OCI-LY7 (cell line): ENCODE results near the gene F2RL2. TPM values are rescaled to one million over a fixed set of nuclear protein-coding genes. Genes with fewer than 3 reads are reported as not detected.

Experiments
- BruUV-seq: library from RNA; stranded (reverse); fragments of 400-500 nt; replicated peaks from 2 replicates; lab custom pipeline; 2021; lab: Mats Ljungman, UMichigan
- CTCF ChIA-PET: fragments of 300-600 bp; sonication (Branson Sonifier 250); formaldehyde crosslinking; loops from one replicate; lab custom pipeline; 2022; ENCODE audit warnings: antibody characterized with exemption; ENCODE audit not compliant: unreplicated experiment; lab: Charles Lee
- POLR2A ChIA-PET: fragments of 300-600 bp; sonication (Branson Sonifier 250); formaldehyde crosslinking; loops from one replicate; lab custom pipeline; 2022; ENCODE audit warnings: antibody characterized with exemption; lab: Charles Lee
- DNase-seq: peaks from one replicate; pipeline ENCODE4 v3.0.0-alpha.2; 2015; ENCODE audit warnings: low spot score
- H2AFZ ChIP-seq: fragments of 200-600 bp; sonication (generic), shearing (Covaris generic); 2 replicates; pipeline ENCODE4 v1.6.1; 2014; ENCODE audit warnings: mild to moderate bottlenecking, antibody characterized with exemption, low read length, moderate library complexity
- H3K27ac ChIP-seq: fragments of 200-600 bp; sonication (generic); 2 replicates; pipeline ENCODE4 v1.5.1; 2014; ENCODE audit warnings: mixed run types, low read depth, mild to moderate bottlenecking, moderate library complexity, low read length, inconsistent platforms; ENCODE audit not compliant: poor library complexity, severe bottlenecking
- H3K36me3 ChIP-seq: fragments of 200-600 bp; sonication (generic); 2 replicates; pipeline ENCODE4 v1.6.1; 2014; ENCODE audit warnings: mild to moderate bottlenecking, antibody characterized with exemption, low read length, moderate library complexity, mixed read lengths; ENCODE audit not compliant: insufficient read depth
- H3K4me1 ChIP-seq: fragments of 200-600 bp; sonication (generic); 2 replicates; pipeline ENCODE4 v1.5.1; 2014; ENCODE audit warnings: mild to moderate bottlenecking, low read length; ENCODE audit not compliant: insufficient read depth, poor library complexity, severe bottlenecking
- H3K4me2 ChIP-seq: fragments of 200-600 bp; sonication (generic); 2 replicates; pipeline ENCODE4 v1.6.1; 2014; ENCODE audit warnings: mild to moderate bottlenecking, low read length
- H3K4me3 ChIP-seq: fragments of 200-600 bp; sonication (generic); 2 replicates; pipeline ENCODE4 v1.5.1; 2014; ENCODE audit warnings: mild to moderate bottlenecking, low read depth, low read length; ENCODE audit not compliant: poor library complexity, severe bottlenecking
- H3K79me2 ChIP-seq: fragments of 200-600 bp; sonication (generic); 2 replicates; pipeline ENCODE4 v1.6.1; 2016; ENCODE audit warnings: low read depth, mild to moderate bottlenecking, low read length, moderate library complexity, mixed read lengths; ENCODE audit not compliant: insufficient read depth
- H3K9me2 ChIP-seq: fragments of 200-600 bp; sonication (generic); 2 replicates; pipeline ENCODE4 v1.6.1; 2016; ENCODE audit warnings: mild to moderate bottlenecking, low read length, mixed read lengths; ENCODE audit not compliant: insufficient read depth
- H3K9me3 ChIP-seq: fragments of 200-600 bp; sonication (generic); 2 replicates; pipeline ENCODE4 v1.6.1; 2014; ENCODE audit warnings: mild to moderate bottlenecking, mixed run types, low read length, mixed read lengths
- H4K20me1 ChIP-seq: fragments of 200-600 bp; sonication (generic); 2 replicates; pipeline ENCODE4 v1.6.1; 2014; ENCODE audit warnings: mild to moderate bottlenecking, antibody characterized with exemption, low read length, moderate library complexity, mixed read lengths; ENCODE audit not compliant: insufficient read depth
- CTCF ChIP-seq: fragments of 200-600 bp; sonication (generic); conservative IDR thresholded peaks from 2 replicates; pipeline ENCODE4 v1.5.1; 2014; ENCODE audit warnings: mild to moderate bottlenecking, antibody characterized with exemption, low read length, moderate library complexity, mixed read lengths
- EZH2phosphoT487 ChIP-seq: fragments of 200-600 bp; sonication (generic); IDR thresholded peaks from 2 replicates; pipeline ENCODE4 v1.6.1; 2018; ENCODE audit warnings: low read depth, borderline replicate concordance, mild to moderate bottlenecking, mixed run types, antibody characterized with exemption, low read length, moderate library complexity, mixed read lengths
- intact Hi-C: fragments of 100-400 bp; cut with micrococcal nuclease; formaldehyde crosslinking; loops from one replicate; pipeline ENCODE4 v1.10.0; 2022; ENCODE audit not compliant: unreplicated experiment
- total RNA-seq, 2 experiments: library from RNA; depleted of rRNA in 1 of 2; stranded (reverse); fragments of >200 nt in 1 of 2; shearing (Covaris generic) in 1 of 2; gene quantifications; 2 replicates each; pipeline ENCODE4 v1.2.3, GENCODE V29; 2014 to 2022

Gene F2RL2
- total RNA-seq, 2 experiments from 2014 or later = not detected

GRCh38 chr5:76598531-76598930 is 24.7 kb downstream of the F2RL2 start:
- CTCF ChIA-PET = no interaction called here
- DNase-seq = no peak
- Histone ChIP-seq H3K9me2 (no peaks in the 10 kb centered on the region), H3K36me3 (peaks cover 55% of the 10 kb centered on the region), H3K79me2 (no peaks in the 10 kb centered on the region), H3K9me3 (no peaks in the 10 kb centered on the region), H3K4me2 (no peak overlapping the region), H4K20me1 (no peaks in the 10 kb centered on the region), H3K4me3 (no peak overlapping the region), H3K27ac (no peak overlapping the region), H2AFZ (no peak overlapping the region), H3K4me1 (no peaks in the 10 kb centered on the region)
- BruUV-seq = no TSS peak
- TF ChIP-seq EZH2phosphoT487 (no peak), CTCF (no peak)
- intact Hi-C loops = no loop called here
- POLR2A ChIA-PET = interaction anchor here (0.8 kb wide), 1 partner anchor 10 kb away, joined by 6 read pairs; no protein-coding TSS in a partner anchor

GRCh38 chr5:76595755-76596481 is 27.3 kb downstream of the F2RL2 start:
- H3K79me2 ChIP-seq = no peaks in the 10 kb centered on the region
- no peak overlapping the region for H3K4me3 ChIP-seq
- no peak for DNase-seq
- no peaks in the 10 kb centered on the region for H3K9me3 ChIP-seq
- BruUV-seq = no TSS peak
- H3K36me3 ChIP-seq = peaks cover 57% of the 10 kb centered on the region
- H3K4me2 ChIP-seq = no peak overlapping the region
- ChIA-PET CTCF (no interaction called here), POLR2A (interaction anchor here (0.6 to 0.7 kb wide), 2 partner anchors 10 to 347 kb away, joined by 3 to 5 read pairs; no protein-coding TSS in a partner anchor)
- no peak for TF ChIP-seq CTCF
- no peak for TF ChIP-seq EZH2phosphoT487
- H3K4me1 ChIP-seq = no peaks in the 10 kb centered on the region
- H3K9me2 ChIP-seq = no peaks in the 10 kb centered on the region
- no peak overlapping the region for H3K27ac ChIP-seq
- intact Hi-C loops = no loop called here
- H4K20me1 ChIP-seq = no peaks in the 10 kb centered on the region
- no peak overlapping the region for H2AFZ ChIP-seq

- DNase-seq = no peak
- Histone ChIP-seq H3K4me3 (no peak overlapping the region), H3K36me3 (peaks cover 67% of the 10 kb centered on the region), H3K27ac (no peak overlapping the region), H3K9me3 (no peaks in the 10 kb centered on the region), H3K4me1 (no peaks in the 10 kb centered on the region), H3K4me2 (no peak overlapping the region), H2AFZ (no peak overlapping the region), H3K79me2 (no peaks in the 10 kb centered on the region), H3K9me2 (no peaks in the 10 kb centered on the region), H4K20me1 (no peaks in the 10 kb centered on the region)
- TF ChIP-seq EZH2phosphoT487 = no peak
- no peak for TF ChIP-seq CTCF
- intact Hi-C loops = no loop called here
- POLR2A ChIA-PET = interaction anchor here (1.1 kb wide), 1 partner anchor 44 kb away, joined by 3 read pairs; no protein-coding TSS in a partner anchor
- CTCF ChIA-PET = no interaction called here
- BruUV-seq = no TSS peak
These were observed 29.1 kb downstream of the F2RL2 start for GRCh38 chr5:76594107-76594506.
